SK-N-SH (cell line): ENCODE data around the gene SLC25A51. TPM values are rescaled to one million over a fixed set of nuclear protein-coding genes. Genes with fewer than 3 reads are reported as not detected.
A peak's percentile ranks its signal among the peaks of the same experiment; 100 is the strongest.

ENCODE experiments used
- CTCF ChIA-PET: fragments of 300-600, 350-600 bp; formaldehyde crosslinking; extraction: SDS; loops from one replicate; lab custom pipeline; 2021; lab: Yijun Ruan, JAX
- POLR2A ChIA-PET: fragments of 350-600 bp; sonication (Branson Sonifier 250); formaldehyde crosslinking; extraction: SDS; loops from one replicate; lab custom pipeline; 2020; ENCODE audit warnings: antibody characterized with exemption, inconsistent platforms; lab: Yijun Ruan, JAX
- DNase-seq: peaks from one replicate; pipeline ENCODE4 v3.0.0; 2012
- H2AFZ ChIP-seq: fragments of 200-600 bp; sonication (generic); 2 replicates; pipeline ENCODE4 v1.8.1; 2016; ENCODE audit warnings: antibody characterized with exemption, mild to moderate bottlenecking, low read depth
- H3F3A ChIP-seq: fragments of 200-600 bp; sonication (generic); replicated peaks from 2 replicates; pipeline ENCODE3; 2016; ENCODE audit warnings: antibody characterized with exemption, mild to moderate bottlenecking; ENCODE audit not compliant: insufficient read depth
- H3K27ac ChIP-seq, 2 experiments: fragments of 200-500 bp in 1 of 2; fragments of 200-600 bp in 1 of 2; sonication (Bioruptor generic) in 1 of 2; sonication (generic), shearing (Covaris generic) in 1 of 2; 2 replicates each; pipeline versions ENCODE4 v1.5.1 to v1.6.1; 2014 to 2016; ENCODE audit warnings: low read depth in 2 of 2, inconsistent platforms in 1 of 2, low read length in 1 of 2, mild to moderate bottlenecking in 1 of 2, mixed read lengths in 1 of 2
- H3K27me3 ChIP-seq: fragments of 200-600 bp; sonication (generic), shearing (Covaris generic); 2 replicates; pipeline ENCODE4 v1.6.1; 2016; ENCODE audit warnings: mixed run types; ENCODE audit not compliant: insufficient read depth
- H3K36me3 ChIP-seq, 2 experiments: fragments of 200-500 bp in 1 of 2; fragments of 200-600 bp in 1 of 2; sonication (Bioruptor generic) in 1 of 2; sonication (generic) in 1 of 2; replicated peaks in 1 of 2; 2 replicates each; pipeline versions ENCODE3 to v1.5.1; 2014 to 2016; ENCODE audit warnings: low read length in 1 of 2, mild to moderate bottlenecking in 1 of 2; ENCODE audit not compliant: insufficient read depth in 2 of 2, control insufficient read depth in 1 of 2
- H3K4me1 ChIP-seq, 2 experiments: fragments of 200-500 bp in 1 of 2; fragments of 200-600 bp in 1 of 2; sonication (Bioruptor generic) in 1 of 2; sonication (generic), shearing (Covaris generic) in 1 of 2; 2 replicates each; pipeline versions ENCODE4 v1.5.1 to v1.6.1; 2014 to 2016; ENCODE audit warnings: low read depth in 1 of 2, low read length in 1 of 2, mixed run types in 1 of 2; ENCODE audit not compliant: insufficient read depth in 2 of 2, control insufficient read depth in 1 of 2
- H3K4me2 ChIP-seq: fragments of 200-600 bp; sonication (generic), shearing (Covaris generic); 2 replicates; pipeline ENCODE4 v1.6.1; 2017; ENCODE audit warnings: mixed run types
- H3K4me3 ChIP-seq, 2 experiments: fragments of 200-500 bp in 1 of 2; fragments of 200-600 bp in 1 of 2; sonication (Bioruptor generic) in 1 of 2; sonication (generic), shearing (Covaris generic) in 1 of 2; 2 replicates each; pipeline versions ENCODE4 v1.5.1 to v1.8.1; 2014 to 2016; ENCODE audit warnings: low read depth in 2 of 2, inconsistent platforms in 1 of 2, low read length in 1 of 2, mild to moderate bottlenecking in 1 of 2, mixed read lengths in 1 of 2, moderate library complexity in 1 of 2
- H3K79me2 ChIP-seq: fragments of 200-600 bp; sonication (generic); 2 replicates; pipeline ENCODE4 v1.8.1; 2017; ENCODE audit warnings: mild to moderate bottlenecking; ENCODE audit not compliant: insufficient read depth
- H3K9ac ChIP-seq: fragments of 200-600 bp; sonication (generic); 2 replicates; pipeline ENCODE4 v1.6.1; 2017; ENCODE audit warnings: mixed run types
- H3K9me2 ChIP-seq: fragments of 200-600 bp; sonication (generic); 2 replicates; pipeline ENCODE4 v1.6.1; 2017; ENCODE audit warnings: mixed run types
- H3K9me3 ChIP-seq: fragments of 200-600 bp; sonication (generic); 2 replicates; pipeline ENCODE4 v1.6.1; 2017; ENCODE audit warnings: mixed run types, mild to moderate bottlenecking, moderate library complexity
- H4K20me1 ChIP-seq: fragments of 200-600 bp; sonication (generic); 2 replicates; pipeline ENCODE4 v1.6.1; 2017; ENCODE audit warnings: mild to moderate bottlenecking, mixed run types; ENCODE audit not compliant: insufficient read depth
- CHD2 ChIP-seq: fragments of 150-350 bp; IDR thresholded peaks from 2 replicates; pipeline ENCODE4 v1.6.1; 2018; ENCODE audit warnings: low read length; ENCODE audit not compliant: partially characterized antibody
- CTCF ChIP-seq: fragments of 200-600 bp; sonication (generic); IDR thresholded peaks from 2 replicates; pipeline ENCODE4 v1.6.1; 2017; ENCODE audit warnings: antibody characterized with exemption, mild to moderate bottlenecking, moderate library complexity
- EZH2phosphoT487 ChIP-seq: fragments of 200-600 bp; sonication (generic); IDR thresholded peaks from 2 replicates; pipeline ENCODE4 v1.6.1; 2017; ENCODE audit warnings: low read depth, mixed run types, mild to moderate bottlenecking, antibody characterized with exemption, moderate library complexity, borderline replicate concordance
- FOSL2 ChIP-seq: IDR thresholded peaks from 2 replicates; pipeline ENCODE4 v1.4.0; 2012; ENCODE audit warnings: low read depth, mild to moderate bottlenecking, moderate library complexity, borderline replicate concordance
- FOXM1 ChIP-seq: IDR thresholded peaks from 2 replicates; pipeline ENCODE4 v1.4.0; 2012; ENCODE audit warnings: low read depth, mild to moderate bottlenecking
- GABPA ChIP-seq: IDR thresholded peaks from 2 replicates; pipeline ENCODE4 v1.4.0; 2012; ENCODE audit warnings: low read depth, mild to moderate bottlenecking
- GATA2 ChIP-seq: sonication (generic); formaldehyde crosslinking; IDR thresholded peaks from 2 replicates; pipeline ENCODE4 v1.5.0; 2020; ENCODE audit warnings: mild to moderate bottlenecking, missing genetic modification reagents
- NRF1 ChIP-seq: IDR thresholded peaks from 2 replicates; pipeline ENCODE4 v1.6.1; 2012; ENCODE audit warnings: low read depth, mild to moderate bottlenecking, low read length
- PBX3 ChIP-seq: IDR thresholded peaks from 2 replicates; pipeline ENCODE4; 2012
- POLR2AphosphoS5 ChIP-seq: IDR thresholded peaks from 2 replicates; pipeline ENCODE4 v1.6.1; 2012; ENCODE audit warnings: low read depth, low read length
- RCOR1 ChIP-seq: fragments of 150-350 bp; IDR thresholded peaks from 2 replicates; pipeline ENCODE4 v1.6.1; 2017; ENCODE audit warnings: antibody characterized with exemption, low read length
- RFX5 ChIP-seq: IDR thresholded peaks from 2 replicates; pipeline ENCODE4 v1.6.1; 2012; ENCODE audit warnings: mild to moderate bottlenecking, improper control_type of control experiment, low read length
- RXRA ChIP-seq: IDR thresholded peaks from 2 replicates; pipeline ENCODE4 v1.4.0; 2012; ENCODE audit warnings: low read depth, mild to moderate bottlenecking, borderline replicate concordance
- SMC3 ChIP-seq: IDR thresholded peaks from 2 replicates; pipeline ENCODE4 v1.6.1; 2012; ENCODE audit warnings: low read depth, low read length, improper control_type of control experiment
- TCF12 ChIP-seq: IDR thresholded peaks from 2 replicates; pipeline ENCODE4 v1.4.0; 2012
- TEAD4 ChIP-seq: IDR thresholded peaks from 2 replicates; pipeline ENCODE4 v1.4.0; 2012; ENCODE audit warnings: mild to moderate bottlenecking, borderline replicate concordance; ENCODE audit not compliant: insufficient read depth
- WGBS: methylation state at CpG from one replicate; pipeline ENCODE4 v1.1.6; 2017; ENCODE audit warnings: low lambda C conversion rate; 5-methylcytosine and 5-hydroxymethylcytosine counted together
- polyA plus RNA-seq, 3 experiments: library from polyadenylated mRNA; depleted of rRNA; stranded (reverse); fragments of >200 nt; gene quantifications; 2 replicates each; pipeline ENCODE4 v1.2.3, GENCODE V29; 2012
- TF ChIP-seq, protein P1 (sequence below): IDR thresholded peaks from 2 replicates; pipeline ENCODE4 v1.4.0; 2012; ENCODE audit warnings: low read depth, borderline replicate concordance

Gene SLC25A51
- polyA plus RNA-seq, 1 of the 3 experiments (the other 2 are of a cell fraction): 13.3 TPM

DNA sequence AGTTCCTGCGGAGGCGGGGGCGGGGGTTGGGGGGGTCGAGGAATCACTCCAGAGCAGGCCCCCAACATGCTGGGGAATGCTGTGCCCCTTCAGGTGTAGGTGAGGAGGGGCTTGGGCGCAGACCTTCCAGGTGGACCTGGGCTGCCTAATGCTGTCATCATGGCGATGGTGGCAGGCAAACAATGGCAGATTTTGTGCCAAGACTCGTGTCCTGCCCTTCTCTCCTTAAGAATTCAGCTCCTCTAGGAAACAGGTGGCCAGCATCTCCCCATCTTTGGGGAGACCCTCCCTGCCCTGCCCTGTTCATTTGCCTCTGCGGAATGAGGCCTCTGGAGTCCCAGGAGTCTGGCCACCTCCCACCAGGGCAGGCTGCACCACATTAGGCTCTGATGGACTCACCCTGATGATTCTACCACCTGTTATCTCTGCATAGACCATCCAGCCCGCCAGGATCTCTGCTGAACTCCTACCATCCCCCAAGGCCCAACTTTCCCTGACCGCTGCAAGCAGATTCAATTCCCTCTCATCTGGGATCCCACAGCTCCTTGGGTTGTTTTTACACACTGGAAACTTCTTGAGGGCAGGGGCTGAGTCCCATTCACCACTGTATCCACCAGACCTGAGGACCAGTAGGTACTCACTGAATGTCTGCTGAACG lies 10.9 kb upstream of the SLC25A51 start (continued):
- TF ChIP-seq, protein P1, sequence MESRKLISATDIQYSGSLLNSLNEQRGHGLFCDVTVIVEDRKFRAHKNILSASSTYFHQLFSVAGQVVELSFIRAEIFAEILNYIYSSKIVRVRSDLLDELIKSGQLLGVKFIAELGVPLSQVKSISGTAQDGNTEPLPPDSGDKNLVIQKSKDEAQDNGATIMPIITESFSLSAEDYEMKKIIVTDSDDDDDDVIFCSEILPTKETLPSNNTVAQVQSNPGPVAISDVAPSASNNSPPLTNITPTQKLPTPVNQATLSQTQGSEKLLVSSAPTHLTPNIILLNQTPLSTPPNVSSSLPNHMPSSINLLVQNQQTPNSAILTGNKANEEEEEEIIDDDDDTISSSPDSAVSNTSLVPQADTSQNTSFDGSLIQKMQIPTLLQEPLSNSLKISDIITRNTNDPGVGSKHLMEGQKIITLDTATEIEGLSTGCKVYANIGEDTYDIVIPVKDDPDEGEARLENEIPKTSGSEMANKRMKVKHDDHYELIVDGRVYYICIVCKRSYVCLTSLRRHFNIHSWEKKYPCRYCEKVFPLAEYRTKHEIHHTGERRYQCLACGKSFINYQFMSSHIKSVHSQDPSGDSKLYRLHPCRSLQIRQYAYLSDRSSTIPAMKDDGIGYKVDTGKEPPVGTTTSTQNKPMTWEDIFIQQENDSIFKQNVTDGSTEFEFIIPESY: no peak

DNA sequence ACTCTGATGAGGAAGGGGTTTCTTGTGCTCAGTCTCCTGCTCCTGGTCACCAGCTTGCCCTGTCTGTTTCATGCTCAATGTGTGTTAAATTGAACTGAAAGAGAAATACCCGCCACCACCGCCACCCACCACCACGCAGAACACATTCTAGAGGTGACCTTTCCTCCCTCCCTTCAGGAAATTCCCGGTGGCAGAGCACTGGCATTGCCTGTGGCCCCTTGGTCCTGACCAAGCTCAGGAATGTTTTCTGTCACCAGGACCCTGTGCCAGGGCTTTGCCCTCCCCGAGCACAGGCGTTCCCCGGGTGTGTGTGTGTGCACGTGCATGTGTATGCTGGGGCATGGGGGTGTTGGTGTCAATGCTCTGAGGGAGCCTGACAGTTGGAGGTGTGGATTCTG lies 10.2 kb upstream of the SLC25A51 start:
- Histone ChIP-seq H3K27ac (peak overlapping the region; percentile 30 to 48; a peak in 3 of 4 replicates), H3K9me2 (no peaks in the 10 kb centered on the region), H3K4me1 (peaks cover 5 to 7% of the 10 kb centered on the region in 2 experiments; a peak in 1 of 4 replicates), H3K36me3 (peaks cover 11 to 30% of the 10 kb centered on the region in 2 experiments), H3K79me2 (no peaks in the 10 kb centered on the region), H3K9me3 (no peaks in the 10 kb centered on the region), H3K4me2 (no peak overlapping the region), H2AFZ (no peak overlapping the region), H3K27me3 (no peaks in the 10 kb centered on the region), H3F3A (peaks cover 16% of the 10 kb centered on the region), H3K9ac (no peak overlapping the region), H3K4me3 (no peak overlapping the region), H4K20me1 (no peaks in the 10 kb centered on the region)
- POLR2A ChIA-PET: interaction anchor here (1.0 to 1.3 kb wide), 2 partner anchors 154 to 459 kb away, joined by 3 to 4 read pairs; partner anchors contain the start of gene SHB
- CTCF ChIA-PET: interaction anchor here (0.5 to 6.7 kb wide), 106 partner anchors 8 to 729 kb away, joined by 3 to 124 read pairs (median 5); partner anchors contain the start of genes SHB, SLC25A51 and TOMM5
- no peak for TF ChIP-seq RFX5
- no peak for TF ChIP-seq GATA2 (CRISPR knock-in tag)
- 88% methylated on average over 6 of the region's 8 CpGs for WGBS
- no peak for DNase-seq

DNA sequence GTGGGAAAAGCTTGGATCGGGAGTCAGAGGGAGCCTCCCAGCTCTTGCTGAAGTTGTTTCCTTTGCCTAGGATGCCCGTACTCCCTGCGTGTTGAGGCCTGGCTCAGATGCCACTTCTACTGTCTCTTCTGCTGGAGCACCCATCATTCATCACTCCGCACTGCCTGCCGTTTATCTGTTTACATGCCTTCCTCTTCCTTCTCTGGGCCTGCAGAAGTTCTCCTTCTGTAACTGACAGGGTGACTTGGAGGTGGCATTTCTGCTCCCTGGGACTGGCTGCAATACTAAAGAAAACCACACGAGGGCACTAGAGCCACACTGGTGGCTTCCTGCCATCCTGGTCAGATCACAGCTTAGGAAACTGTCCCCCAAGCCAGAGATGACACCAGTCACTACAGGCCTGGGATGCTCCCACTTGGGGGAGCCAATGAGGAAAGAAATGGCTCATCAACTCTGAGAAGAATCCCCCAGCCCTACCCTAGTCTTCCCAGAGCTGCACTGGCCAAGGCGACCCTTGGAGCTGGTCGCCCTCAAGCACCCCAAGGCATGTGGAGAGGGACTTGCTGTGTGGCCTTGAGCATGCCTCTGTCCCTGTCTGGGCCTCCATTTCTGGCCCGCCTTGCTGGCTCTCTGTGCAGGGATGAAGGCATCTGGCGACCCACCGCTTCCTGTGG lies 9.7 kb upstream of the SLC25A51 start:
- Histone ChIP-seq H3F3A (peaks cover 16% of the 10 kb centered on the region), H3K4me1 (peaks cover 5 to 7% of the 10 kb centered on the region in 2 experiments; a peak in 1 of 4 replicates), H3K36me3 (peaks cover 11 to 25% of the 10 kb centered on the region in 2 experiments), H3K9me3 (no peaks in the 10 kb centered on the region), H3K9me2 (no peaks in the 10 kb centered on the region), H3K4me2 (no peak overlapping the region), H3K27ac (peak overlapping the region; percentile 30 to 48; a peak in 3 of 4 replicates), H3K79me2 (no peaks in the 10 kb centered on the region), H2AFZ (no peak overlapping the region), H3K9ac (no peak overlapping the region), H3K4me3 (no peak overlapping the region; a peak in 1 of 4 replicates), H4K20me1 (no peaks in the 10 kb centered on the region), H3K27me3 (no peaks in the 10 kb centered on the region)
- CTCF ChIA-PET: interaction anchor here (0.5 to 6.7 kb wide), 118 partner anchors 8 to 729 kb away, joined by 3 to 124 read pairs (median 5); partner anchors contain the start of genes ALDH1B1, SHB, SLC25A51 and TOMM5
- POLR2A ChIA-PET: interaction anchor here (1.0 to 1.3 kb wide), 2 partner anchors 155 to 459 kb away, joined by 3 to 4 read pairs; partner anchors contain the start of gene SHB
- 65% methylated on average over 10 of the region's 11 CpGs for WGBS
- DNase-seq: peak; percentile 90
- TF ChIP-seq RXRA (no peak), RCOR1 (peak; percentile 67), NRF1 (0 out of 2 replicates have a peak, but pooled peaks have one; percentile 19), PBX3 (no peak), RFX5 (no peak), TCF12 (peak; percentile 22; the same call in 1 of the 2 replicates), GABPA (no peak), SMC3 (peak; percentile 99), CTCF (peak; percentile 97), CHD2 (peak; percentile 52), FOXM1 (no peak), POLR2AphosphoS5 (no peak), TEAD4 (no peak), EZH2phosphoT487 (no peak), FOSL2 (no peak)
